Esophagus muscularis mucosa (tissue), 4 donors: Measurements from ENCODE around the gene CRIP2. TPM values are rescaled to one million over a fixed set of nuclear protein-coding genes. Genes with fewer than 3 reads are reported as not detected.

Experiments used
- DNase-seq: peaks from one replicate; pipeline ENCODE4 v3.0.0-alpha.2; 2017; ENCODE audit errors: extremely low spot score
- H3K27ac ChIP-seq, 4 donors: fragments of 200-600 bp; sonication (generic); replicated peaks in 1 of 4; 1 replicate in 3 of 4; 2 replicates in 1 of 4; pipeline ENCODE4 v1.5.1; 2016 to 2019; ENCODE audit warnings: mild to moderate bottlenecking in 1 of 4
- H3K27me3 ChIP-seq, 4 donors: fragments of 200-600 bp; sonication (generic); one replicate each; pipeline versions ENCODE4 v1.5.1 to v1.6.0; 2016 to 2019
- H3K36me3 ChIP-seq, 4 donors: fragments of 200-600 bp; sonication (generic); one replicate each; pipeline ENCODE4 v1.5.1; 2016 to 2019
- H3K4me1 ChIP-seq, 4 donors: fragments of 200-600 bp; sonication (generic); one replicate each; pipeline ENCODE4 v1.5.1; 2016 to 2019
- H3K4me3 ChIP-seq, 4 donors: fragments of 200-600 bp; sonication (generic); 1 replicate in 2 of 4; 2 replicates in 2 of 4; pipeline ENCODE4 v1.5.1; 2016 to 2019; ENCODE audit warnings: mild to moderate bottlenecking in 4 of 4, moderate library complexity in 1 of 4
- H3K9me3 ChIP-seq, 4 donors: fragments of 200-600 bp; sonication (generic); 1 replicate in 3 of 4; 2 replicates in 1 of 4; pipeline ENCODE4 v1.5.1; 2016 to 2019
- CTCF ChIP-seq, 3 experiments: fragments of 200-600 bp in 2 of 3; fragments of 450-650 bp in 1 of 3; sonication (generic) in 2 of 3; IDR thresholded peaks; one replicate each; pipeline ENCODE4 v1.5.1; 2017 to 2019; ENCODE audit warnings: antibody characterized with exemption in 3 of 3, mild to moderate bottlenecking in 2 of 3, moderate library complexity in 1 of 3
- EP300 ChIP-seq: sonication (generic); formaldehyde crosslinking; IDR thresholded peaks from one replicate; pipeline ENCODE4 v1.6.1; 2017; ENCODE audit warnings: antibody characterized with exemption
- POLR2A ChIP-seq: fragments of 450-650 bp; IDR thresholded peaks from one replicate; pipeline ENCODE4 v1.6.1; 2017; ENCODE audit warnings: antibody characterized with exemption, moderate library complexity, mild to moderate bottlenecking, low read depth
- POLR2AphosphoS5 ChIP-seq, 2 donors: sonication (generic); formaldehyde crosslinking; IDR thresholded peaks; one replicate each; pipeline ENCODE4 v1.6.1; 2017; ENCODE audit warnings: antibody characterized with exemption in 2 of 2
- WGBS: methylation state at CpG from one replicate; pipeline ENCODE4 v1.1.5; 2018; 5-methylcytosine and 5-hydroxymethylcytosine counted together
- intact Hi-C: fragments of 100-400 bp; cut with DNase I; formaldehyde crosslinking; loops from one replicate; pipeline ENCODE4 v1.15.1; 2023
- total RNA-seq, 4 donors: library from RNA; depleted of rRNA; stranded (reverse); fragments of >200 nt; gene quantifications; one replicate each; pipeline versions ENCODE4 v1.1.0 to v1.2.1, GENCODE V29; 2016

The CRIP2 gene
- total RNA-seq, 4 donors from 2014 or later: 283 to 578 (median 392) TPM

GRCh38 chr14:105469456-105470349 is 4.9 kb upstream of the CRIP2 start:
- 71% methylated on average over 31 of the region's 54 CpGs for WGBS
- H3K27ac ChIP-seq: peak overlapping the region; percentile 84 to 99 (median 94)
- no peaks in the 10 kb centered on the region for H3K27me3 ChIP-seq
- DNase-seq: no peak
- H3K36me3 ChIP-seq: peaks cover 14 to 60% (median 41%) of the 10 kb centered on the region in 4 donors
- no peaks in the 10 kb centered on the region for H3K9me3 ChIP-seq
- no peak for TF ChIP-seq CTCF (IDR thresholded peaks at IDR 0.05)
- TF ChIP-seq EP300: no peak
- no peak for TF ChIP-seq POLR2A
- TF ChIP-seq POLR2AphosphoS5 (IDR thresholded peaks at IDR 0.05): no peak
- intact Hi-C loops: no loop called here
- H3K4me1 ChIP-seq: peaks cover 67 to 85% (median 73%) of the 10 kb centered on the region in 4 donors
- no peak overlapping the region for H3K4me3 ChIP-seq

GRCh38 chr14:105470350-105471296 is 4.0 kb upstream of the CRIP2 start:
- H3K27me3 ChIP-seq: no peaks in the 10 kb centered on the region
- peaks cover 76 to 82% (median 78%) of the 10 kb centered on the region in 4 donors for H3K4me1 ChIP-seq
- H3K9me3 ChIP-seq: no peaks in the 10 kb centered on the region
- WGBS: 71% methylated on average over 22 of the region's 34 CpGs
- no peak overlapping the region for H3K4me3 ChIP-seq
- intact Hi-C loops: no loop called here
- TF ChIP-seq POLR2A: no peak
- no peak for TF ChIP-seq POLR2AphosphoS5 (IDR thresholded peaks at IDR 0.05)
- no peak for TF ChIP-seq CTCF (IDR thresholded peaks at IDR 0.05)
- TF ChIP-seq EP300: no peak
- DNase-seq: no peak
- peak overlapping the region; percentile 84 to 99 (median 94) for H3K27ac ChIP-seq
- H3K36me3 ChIP-seq: peaks cover 6 to 51% (median 31%) of the 10 kb centered on the region in 4 donors

- TF ChIP-seq POLR2A (no peak), CTCF (IDR thresholded peaks at IDR 0.05) (peak; percentile 8 to 22 (median 10)), POLR2AphosphoS5 (IDR thresholded peaks at IDR 0.05) (no peak), EP300 (no peak)
- Histone ChIP-seq H3K27ac (peak overlapping the region; percentile 84 to 99 (median 94)), H3K27me3 (no peaks in the 10 kb centered on the region), H3K4me3 (no peak overlapping the region), H3K4me1 (peaks cover 74 to 88% (median 84%) of the 10 kb centered on the region in 4 donors), H3K36me3 (peaks cover 5 to 43% (median 27%) of the 10 kb centered on the region in 4 donors), H3K9me3 (no peaks in the 10 kb centered on the region)
- intact Hi-C loops: no loop called here
- no peak for DNase-seq
- no CpG with 5 or more reads among the region's 19 CpGs for WGBS
Measured at GRCh38 chr14:105471297-105471821, 3.3 kb upstream of the CRIP2 start.

- Histone ChIP-seq H3K4me3 (no peak overlapping the region), H3K9me3 (no peaks in the 10 kb centered on the region), H3K4me1 (peaks cover 78 to 94% (median 90%) of the 10 kb centered on the region in 4 donors), H3K27ac (peak overlapping the region; percentile 84 to 99 (median 94)), H3K27me3 (no peaks in the 10 kb centered on the region), H3K36me3 (peaks cover 0 to 37% (median 22%) of the 10 kb centered on the region in 4 donors)
- intact Hi-C loops: no loop called here
- no peak for DNase-seq
- WGBS: 50% methylated on average over 5 of the region's 8 CpGs
- no peak for TF ChIP-seq POLR2AphosphoS5 (IDR thresholded peaks at IDR 0.05)
- no peak for TF ChIP-seq POLR2A
- no peak for TF ChIP-seq EP300
- TF ChIP-seq CTCF (IDR thresholded peaks at IDR 0.05): no peak
Measured at GRCh38 chr14:105471823-105472485, 2.7 kb upstream of the CRIP2 start.
